ENCODE measurements around the gene SP110.

SP110 gene

GRCh38 chr2:230134496-230135129 lies 85.2 kb downstream of the SP110 start:
- TF ChIP-seq, protein P1, sequence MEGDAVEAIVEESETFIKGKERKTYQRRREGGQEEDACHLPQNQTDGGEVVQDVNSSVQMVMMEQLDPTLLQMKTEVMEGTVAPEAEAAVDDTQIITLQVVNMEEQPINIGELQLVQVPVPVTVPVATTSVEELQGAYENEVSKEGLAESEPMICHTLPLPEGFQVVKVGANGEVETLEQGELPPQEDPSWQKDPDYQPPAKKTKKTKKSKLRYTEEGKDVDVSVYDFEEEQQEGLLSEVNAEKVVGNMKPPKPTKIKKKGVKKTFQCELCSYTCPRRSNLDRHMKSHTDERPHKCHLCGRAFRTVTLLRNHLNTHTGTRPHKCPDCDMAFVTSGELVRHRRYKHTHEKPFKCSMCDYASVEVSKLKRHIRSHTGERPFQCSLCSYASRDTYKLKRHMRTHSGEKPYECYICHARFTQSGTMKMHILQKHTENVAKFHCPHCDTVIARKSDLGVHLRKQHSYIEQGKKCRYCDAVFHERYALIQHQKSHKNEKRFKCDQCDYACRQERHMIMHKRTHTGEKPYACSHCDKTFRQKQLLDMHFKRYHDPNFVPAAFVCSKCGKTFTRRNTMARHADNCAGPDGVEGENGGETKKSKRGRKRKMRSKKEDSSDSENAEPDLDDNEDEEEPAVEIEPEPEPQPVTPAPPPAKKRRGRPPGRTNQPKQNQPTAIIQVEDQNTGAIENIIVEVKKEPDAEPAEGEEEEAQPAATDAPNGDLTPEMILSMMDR (conservative IDR thresholded peaks at IDR 0.05; ENCODE audit: control insufficient read depth, insufficient read depth, low read depth, low read length), result no peak
- DNase-seq (ENCODE audit: low read depth), result peak; percentile 80
- H3K4me3 ChIP-seq (ENCODE audit: control insufficient read depth, low read depth, low read length), result no peak overlapping the region

GRCh38 chr2:230131366-230131765 lies 88.4 kb downstream of the SP110 start:
- DNase-seq (ENCODE audit: low read depth), result no peak
- TF ChIP-seq, protein P1 (conservative IDR thresholded peaks at IDR 0.05; ENCODE audit: control insufficient read depth, insufficient read depth, low read depth, low read length), result no peak
- H3K4me3 ChIP-seq (ENCODE audit: control insufficient read depth, low read depth, low read length), result no peak overlapping the region

DNA sequence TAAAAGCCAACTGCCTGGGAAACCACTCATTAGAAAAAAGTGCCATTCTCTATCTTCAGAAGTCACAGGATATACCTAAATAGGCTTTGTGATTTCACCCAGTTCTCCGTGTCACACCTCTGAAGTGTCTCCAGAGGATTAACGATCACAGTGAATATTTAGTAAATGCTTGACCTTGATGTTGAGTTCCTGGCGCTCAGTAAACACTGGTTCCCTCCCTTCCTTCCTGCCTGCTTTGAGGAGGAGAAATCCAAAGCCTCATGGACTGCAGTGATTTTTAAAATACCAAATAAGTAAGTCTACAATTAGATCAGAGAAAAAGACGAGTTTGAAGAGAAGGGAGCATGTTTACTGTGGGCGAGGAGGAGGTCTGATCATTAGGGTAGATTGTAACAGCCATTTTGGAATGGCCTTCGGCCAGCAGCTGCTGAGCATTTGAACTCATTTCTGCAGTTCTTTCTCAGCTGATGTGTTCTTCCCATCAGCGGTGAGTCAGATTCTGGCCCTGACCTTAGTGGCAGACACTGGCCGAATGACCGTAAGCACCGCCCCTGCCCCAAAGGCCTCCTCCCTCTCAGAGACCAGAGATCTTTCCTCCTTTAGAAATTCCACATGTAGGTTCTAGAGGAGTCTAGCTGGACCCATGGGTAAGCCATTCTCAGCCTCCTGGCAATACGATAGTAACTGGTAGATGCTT lies 89.0 kb downstream of the SP110 start:
- TF ChIP-seq, protein P1 (conservative IDR thresholded peaks at IDR 0.05; ENCODE audit: control insufficient read depth, insufficient read depth, low read depth, low read length), result no peak
- H3K4me3 ChIP-seq (ENCODE audit: control insufficient read depth, low read depth, low read length), result no peak overlapping the region
- DNase-seq (ENCODE audit: low read depth), result peak; percentile 96

DNA sequence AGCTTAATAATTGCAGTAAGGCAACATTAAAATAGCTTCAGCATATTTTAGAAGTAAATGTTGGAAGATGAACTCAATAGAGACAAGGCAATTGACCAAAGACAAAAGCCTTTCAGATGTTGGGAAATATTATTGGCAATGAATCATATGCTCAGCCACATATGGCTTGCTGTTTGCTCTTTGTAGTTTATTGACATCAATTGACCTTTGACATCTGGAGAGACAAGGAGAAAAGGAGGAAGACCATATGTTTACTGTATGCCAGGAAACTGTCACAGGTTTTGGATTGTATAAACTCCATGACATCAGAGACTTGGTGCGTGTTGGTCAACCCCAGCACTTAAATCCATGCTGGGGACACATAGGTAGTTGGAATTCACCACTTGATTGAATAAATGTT lies 90.4 kb downstream of the SP110 start:
- H3K4me3 ChIP-seq (ENCODE audit: control insufficient read depth, low read depth, low read length), result no peak overlapping the region
- TF ChIP-seq, protein P1 (conservative IDR thresholded peaks at IDR 0.05; ENCODE audit: control insufficient read depth, insufficient read depth, low read depth, low read length), result no peak
- DNase-seq (ENCODE audit: low read depth), result peak; percentile 76

DNA sequence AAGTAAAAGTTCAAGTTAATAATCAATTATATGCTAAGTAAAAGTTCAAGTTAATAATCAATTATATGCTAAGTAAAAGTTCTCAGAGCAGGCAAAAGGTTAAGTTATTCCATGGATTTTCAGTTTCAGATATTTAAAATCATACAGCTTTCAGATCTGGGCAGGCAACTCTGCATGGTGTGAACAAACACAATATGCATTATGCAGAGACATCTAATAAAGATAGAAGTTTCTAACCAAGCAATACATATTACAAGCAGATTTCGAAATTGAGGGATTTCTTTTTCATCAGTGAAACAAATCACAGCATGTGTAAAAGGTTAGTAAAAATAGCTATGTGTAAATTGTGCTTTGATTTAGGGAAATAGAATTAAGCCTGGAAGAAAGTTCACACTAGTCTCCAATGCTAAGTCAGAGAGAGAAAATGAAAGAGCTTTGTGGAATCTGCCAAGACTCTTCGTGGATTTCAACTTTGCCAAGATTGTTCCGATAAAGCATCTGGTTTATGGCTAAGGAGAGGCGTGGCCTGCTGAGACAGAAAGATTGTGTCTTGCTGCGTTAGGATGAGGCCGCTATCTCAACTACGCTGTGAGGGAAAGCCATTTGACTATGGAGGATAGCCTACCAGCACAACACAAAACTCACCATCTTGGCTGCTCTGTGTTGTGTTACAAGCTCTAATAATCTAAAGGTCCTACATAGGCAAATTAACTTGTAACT lies 91.0 kb downstream of the SP110 start:
- TF ChIP-seq, protein P1 (conservative IDR thresholded peaks at IDR 0.05; ENCODE audit: control insufficient read depth, insufficient read depth, low read depth, low read length), result no peak
- peak; percentile 83 for DNase-seq (ENCODE audit: low read depth)
- no peak overlapping the region for H3K4me3 ChIP-seq (ENCODE audit: control insufficient read depth, low read depth, low read length)

- no peak for DNase-seq (ENCODE audit: low read depth)
- TF ChIP-seq, protein P1 (conservative IDR thresholded peaks at IDR 0.05; ENCODE audit: control insufficient read depth, insufficient read depth, low read depth, low read length), result no peak
- H3K4me3 ChIP-seq (ENCODE audit: control insufficient read depth, low read depth, low read length), result no peak overlapping the region
Observed at GRCh38 chr2:230127195-230127594, 92.6 kb downstream of the SP110 start.
